T follicular helper cell (primary cell): ENCODE results near the gene CHRFAM7A.
"Not testable (repeated sequence)": the region's sequence is repeated elsewhere in the genome, so short reads cannot be mapped to it uniquely, and the experiment has no call there.

Experiments
- DNase-seq: peaks from one replicate; pipeline ENCODE4 v3.0.0-alpha.2; 2020; ENCODE audit warnings: low read depth
- total RNA-seq, 2 experiments: gene quantifications; one replicate each; lab custom pipeline; 2026; lab: John Stamatoyannopoulos, UW

Gene CHRFAM7A
- 0 reads per million in 2 experiments for total RNA-seq

DNA sequence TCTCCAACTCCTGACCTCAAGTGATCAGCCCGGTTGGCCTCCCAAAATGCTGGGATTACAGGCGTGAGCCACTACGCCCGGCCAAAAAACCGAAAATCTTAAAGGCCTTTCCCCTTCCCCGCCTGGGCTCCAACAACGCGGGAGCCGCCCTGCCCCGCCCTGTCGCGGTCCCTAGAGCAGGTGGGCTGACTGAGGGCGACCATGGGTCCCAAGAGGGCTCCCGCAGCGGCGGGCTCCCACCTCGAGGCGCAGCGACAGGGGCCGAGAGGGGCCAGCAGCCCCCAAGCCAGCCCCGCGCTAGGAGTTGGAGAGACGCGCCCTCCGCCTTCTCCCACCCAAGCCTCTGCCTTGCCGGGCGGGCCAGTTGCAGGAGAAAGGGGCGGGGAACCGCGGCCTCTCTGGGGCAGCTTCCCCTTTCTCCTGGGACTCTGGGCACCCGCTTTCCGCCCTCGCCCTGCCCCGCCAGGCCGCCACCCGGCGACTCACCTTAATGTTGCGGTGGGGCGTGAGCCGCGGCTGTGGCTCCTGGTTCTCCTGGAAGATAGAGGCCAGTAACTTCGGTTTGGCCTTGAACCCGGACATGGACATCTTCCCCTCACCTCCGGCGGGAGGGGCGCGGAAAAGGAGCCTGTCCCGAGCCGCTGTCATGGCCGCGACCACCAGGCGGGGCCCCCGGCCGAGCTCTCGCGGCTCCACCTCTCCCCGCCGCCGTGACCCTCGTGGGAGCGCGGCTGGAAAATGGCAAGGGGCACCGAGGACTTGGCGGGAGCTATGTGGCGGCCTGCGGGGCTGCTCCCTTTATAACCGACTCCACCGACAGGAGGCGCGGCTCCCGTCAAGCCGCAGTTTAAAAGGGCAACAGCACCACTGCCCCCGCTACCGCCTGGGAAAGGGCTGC, at the start of gene CHRFAM7A:
Gene CHRFAM7A, minus strand, starts transcription at position 775 of the 898 bp plus-strand sequence. CDS start 10,189 bp downstream, outside the sequence.
- DNase-seq = not testable (repeated sequence)

DNA sequence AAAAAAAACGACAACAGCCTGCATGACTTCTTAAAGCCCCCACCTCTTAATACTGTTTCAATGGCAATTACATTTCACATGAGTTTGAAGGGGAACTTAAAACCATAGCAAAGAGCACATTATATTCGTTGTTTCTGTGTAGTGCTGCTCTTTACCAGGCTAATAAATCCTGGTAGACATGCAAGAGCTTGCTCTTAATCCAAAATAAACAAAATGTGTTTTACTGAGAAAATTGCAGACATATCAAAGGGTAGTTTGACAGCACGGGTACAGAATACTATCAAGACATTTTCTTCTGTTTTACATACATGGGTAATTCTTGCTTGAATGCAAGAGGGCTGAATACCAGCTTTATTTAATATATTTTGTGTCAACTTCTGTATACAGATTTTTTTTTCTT, 45.0 kb upstream of the CHRFAM7A start:
- not testable (repeated sequence) for DNase-seq

DNA sequence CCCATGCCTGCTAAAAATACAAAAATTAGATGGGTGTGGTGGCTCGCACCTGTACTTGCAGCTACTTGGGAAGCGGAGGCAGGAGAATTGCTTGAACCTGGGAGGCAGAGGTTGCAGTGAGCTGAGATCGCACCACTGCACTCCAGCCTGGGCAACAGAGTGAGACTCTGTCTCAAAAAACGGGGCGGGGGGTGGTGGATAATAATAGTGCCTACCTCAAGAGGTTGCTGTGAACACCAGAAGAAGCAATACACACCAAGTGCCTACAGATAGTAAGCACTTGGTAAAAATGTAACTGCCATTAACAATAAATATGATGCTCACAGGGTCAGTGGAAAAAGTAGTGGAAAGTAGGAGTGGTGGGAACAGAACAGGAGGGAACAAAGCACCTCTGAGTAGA, 42.5 kb upstream of the CHRFAM7A start:
- not testable (repeated sequence) for DNase-seq

DNA sequence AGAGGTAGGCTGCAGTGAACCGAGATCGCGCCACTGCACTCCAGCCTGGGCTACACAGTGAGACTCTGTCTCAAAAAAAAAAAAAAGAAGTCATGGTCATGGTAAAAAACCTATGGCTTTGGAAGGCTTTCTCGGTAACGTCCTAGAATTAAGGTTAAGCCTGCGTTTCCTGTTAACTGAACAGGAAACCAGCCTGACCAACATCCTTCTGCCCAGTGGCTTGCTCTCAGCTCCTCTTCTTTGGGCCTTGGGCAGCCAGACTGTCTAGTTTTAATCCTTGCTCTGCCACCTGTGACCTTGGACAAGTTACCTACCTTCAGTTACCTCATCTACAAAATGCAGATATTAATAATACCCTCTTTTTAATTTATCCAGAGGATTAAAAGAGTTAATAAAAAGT, 27.4 kb upstream of the CHRFAM7A start:
- DNase-seq = not testable (repeated sequence)

DNA sequence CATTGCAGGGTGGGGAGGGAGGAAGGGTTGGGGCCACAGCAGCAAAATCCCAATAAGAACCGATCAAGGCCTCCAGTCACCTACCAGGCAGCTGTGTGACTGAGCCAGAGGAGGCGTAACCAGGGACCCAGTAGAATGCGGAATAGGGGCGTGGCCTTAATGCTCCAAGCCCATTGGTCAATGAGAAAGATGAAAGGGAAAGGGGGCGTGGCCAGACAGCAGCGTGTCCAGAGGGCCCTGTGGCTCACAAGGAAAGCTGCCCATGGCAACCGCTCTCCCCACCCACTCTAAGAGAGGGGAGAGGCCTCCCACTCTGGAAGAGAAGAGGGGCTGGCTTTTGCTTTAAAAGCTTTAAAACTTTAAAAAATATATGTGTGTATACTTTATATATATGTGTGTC, 20.8 kb upstream of the CHRFAM7A start, which contains the start of gene GOLGA8R:
Gene GOLGA8R, minus strand, starts transcription at position 101 of the 400 bp plus-strand sequence. Its CDS starts 98 bp downstream, at position 3.
- DNase-seq = not testable (repeated sequence)

DNA sequence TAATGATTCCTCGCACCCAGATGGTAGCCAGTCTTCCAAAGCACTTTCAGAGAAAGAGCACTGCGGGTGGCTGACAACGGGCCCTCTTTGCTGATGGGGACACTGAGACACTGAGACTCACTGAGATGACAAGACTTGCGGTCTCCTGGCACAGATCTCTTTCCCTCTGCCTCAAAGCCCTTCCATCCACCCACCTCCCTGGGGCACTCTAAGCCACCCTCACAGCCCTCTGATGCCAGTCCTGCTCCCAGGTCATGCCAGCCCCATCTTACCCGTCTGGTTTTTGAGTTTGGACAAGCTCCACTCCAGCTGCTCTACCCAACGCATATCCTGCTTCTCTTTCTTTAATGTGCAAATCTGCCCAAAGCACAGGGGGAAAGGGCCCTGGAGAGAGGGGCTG, 14.3 kb upstream of the CHRFAM7A start:
- not testable (repeated sequence) for DNase-seq

DNA sequence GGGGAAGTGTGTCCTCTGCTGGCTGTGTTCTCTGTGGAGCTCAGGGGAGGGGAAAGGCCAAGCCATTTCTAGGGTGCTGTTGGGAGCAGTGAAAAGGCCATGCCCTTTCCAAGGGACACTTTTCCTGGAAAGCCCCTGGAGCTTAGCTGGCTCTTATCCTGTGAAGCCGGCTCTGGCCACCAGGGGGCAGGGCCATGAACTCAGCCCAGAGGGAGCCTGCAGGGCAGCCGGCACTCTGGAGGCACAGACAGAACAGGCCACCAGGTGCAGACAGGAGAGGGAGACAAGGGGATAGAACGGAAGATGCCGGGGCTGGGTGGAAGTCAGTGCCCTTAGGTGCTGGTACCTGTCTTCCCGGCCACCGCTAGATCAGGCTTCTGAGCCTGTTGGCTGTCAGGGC, 5.6 kb upstream of the CHRFAM7A start:
- DNase-seq = peak; percentile 24

DNA sequence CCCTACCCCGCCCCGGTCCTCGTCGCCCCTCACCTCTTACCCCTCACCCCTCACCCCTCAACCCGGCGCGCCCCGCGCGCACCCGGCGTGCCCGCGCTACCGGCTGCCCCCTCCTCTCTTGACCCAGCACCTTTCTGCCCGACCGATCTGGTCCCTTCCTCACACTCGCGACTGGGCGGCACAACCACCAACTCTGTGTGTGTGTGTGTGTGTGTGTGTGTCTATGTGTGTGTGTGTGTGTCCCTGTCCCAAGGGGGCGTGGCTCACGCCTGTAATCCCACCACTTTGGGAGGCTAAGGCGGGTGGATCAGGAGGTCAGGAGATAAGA, 288 bp upstream of the CHRFAM7A start:
- DNase-seq = not testable (repeated sequence)

DNA sequence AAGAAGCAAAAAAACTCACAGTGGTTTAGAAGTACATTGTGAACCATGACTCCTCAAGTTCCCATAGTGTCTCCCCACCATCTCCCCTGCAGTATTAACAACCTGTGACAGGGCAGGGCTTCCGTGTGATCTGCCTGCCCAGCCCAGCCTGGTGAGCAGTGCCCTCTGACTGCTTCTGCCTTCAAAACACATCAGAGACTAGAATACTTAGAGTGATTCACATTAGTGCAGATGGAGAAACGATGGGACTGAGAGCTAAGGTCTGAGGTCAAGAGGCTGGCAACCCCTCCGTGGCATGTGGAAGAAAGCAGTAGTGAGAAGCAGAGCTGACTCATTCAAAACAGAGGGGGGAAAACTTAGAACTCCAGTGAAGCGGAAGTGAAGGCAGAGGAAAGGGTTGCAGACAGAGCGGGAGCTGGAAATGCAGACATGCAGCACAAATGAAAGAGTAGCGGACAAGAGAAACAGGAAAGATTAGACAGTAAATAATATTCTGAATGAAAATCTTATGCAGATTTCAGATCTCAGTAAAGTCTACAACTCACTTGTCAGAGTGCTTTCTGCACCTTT, 6.9 kb downstream of the CHRFAM7A start:
- not testable (repeated sequence) for DNase-seq

DNA sequence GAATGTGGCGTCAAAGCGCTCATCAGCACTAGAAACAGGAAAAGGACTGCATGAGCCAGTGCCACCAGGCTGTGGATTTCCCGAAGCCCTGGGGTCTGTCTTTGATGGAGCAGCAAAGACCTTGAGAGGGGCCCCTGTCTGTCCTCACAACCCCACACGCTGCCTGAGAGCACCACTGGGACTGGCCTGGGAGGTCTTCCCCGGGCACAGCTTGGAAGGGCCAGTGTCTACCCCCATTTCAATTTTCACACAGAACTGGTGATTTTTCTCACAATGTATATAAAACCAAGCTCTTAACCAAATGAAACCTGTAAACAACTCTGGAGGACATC, 16.3 kb downstream of the CHRFAM7A start:
- DNase-seq = not testable (repeated sequence)

DNA sequence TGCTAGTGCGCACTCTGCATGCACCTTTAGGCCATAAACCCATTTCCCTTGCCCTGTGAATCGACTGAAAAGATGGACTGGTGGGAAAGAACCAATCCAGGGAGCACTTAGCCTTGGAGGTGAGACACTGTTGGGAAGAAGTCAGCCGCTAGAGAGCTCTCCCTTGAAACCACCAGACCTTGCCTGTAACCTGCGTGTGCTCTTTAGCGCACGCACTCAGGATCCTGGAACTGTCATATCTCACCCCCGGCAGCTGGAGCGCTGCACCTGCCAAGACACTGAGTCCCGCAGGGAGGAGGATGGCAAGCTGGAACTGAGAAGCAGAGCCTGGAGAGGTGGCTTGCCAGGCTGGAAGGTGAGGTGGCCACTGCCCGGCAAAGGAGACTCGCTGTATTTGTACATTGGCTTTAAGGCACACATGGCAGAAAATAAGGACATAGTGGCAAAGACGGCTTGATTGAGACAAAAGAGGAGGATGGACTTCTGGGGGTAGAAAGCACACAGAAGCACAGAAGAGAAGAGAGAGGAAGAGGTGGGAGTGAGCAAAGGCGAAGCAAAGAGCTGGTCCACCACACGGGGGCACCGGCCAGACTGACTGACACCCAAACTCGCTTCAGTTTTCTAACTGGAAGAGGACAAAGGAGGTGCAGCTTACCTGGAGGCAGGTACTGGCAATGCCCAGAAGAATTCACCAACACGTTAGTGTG, 16.8 kb downstream of the CHRFAM7A start:
- DNase-seq = not testable (repeated sequence)

DNA sequence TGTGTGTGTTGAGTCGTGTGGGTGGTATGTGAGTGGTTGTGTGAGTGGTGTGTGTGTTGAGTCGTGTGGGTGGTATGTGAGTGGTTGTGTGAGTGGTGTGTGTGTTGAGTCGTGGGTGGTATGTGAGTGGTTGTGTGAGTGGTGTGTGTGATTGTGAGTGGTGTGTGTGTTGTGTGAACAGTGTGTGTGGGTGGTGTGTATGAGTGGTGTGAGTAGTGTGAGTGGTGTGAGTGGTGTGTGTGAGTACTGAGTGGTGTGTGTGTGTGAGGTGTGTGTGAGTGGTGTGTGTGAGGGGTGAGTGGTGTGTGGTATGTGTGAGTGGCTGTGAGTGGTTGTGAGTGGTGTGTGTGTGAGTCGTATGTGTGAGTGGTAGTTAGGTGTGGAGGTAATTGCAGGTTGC, 17.5 kb downstream of the CHRFAM7A start:
- not testable (repeated sequence) for DNase-seq

DNA sequence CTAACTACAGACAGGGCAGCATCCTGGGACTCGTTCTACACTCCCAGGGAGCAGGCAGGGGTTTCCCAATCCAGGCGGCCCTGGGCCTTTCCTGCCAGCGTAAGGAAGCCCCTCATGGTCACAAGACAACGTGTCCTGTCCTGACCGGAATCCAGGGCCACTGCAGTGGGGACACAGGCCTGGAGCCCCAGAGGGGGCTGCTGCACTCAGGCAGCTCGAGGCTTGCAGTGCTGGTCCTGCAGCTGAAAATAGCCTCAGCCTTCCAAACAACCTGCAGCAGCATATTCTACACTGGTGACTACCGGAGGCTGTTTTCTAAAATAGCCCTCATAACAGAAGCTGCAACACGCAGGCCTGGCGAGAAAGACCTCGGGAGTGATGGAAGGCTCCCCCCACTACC, 18.5 kb downstream of the CHRFAM7A start:
- DNase-seq = not testable (repeated sequence)

DNA sequence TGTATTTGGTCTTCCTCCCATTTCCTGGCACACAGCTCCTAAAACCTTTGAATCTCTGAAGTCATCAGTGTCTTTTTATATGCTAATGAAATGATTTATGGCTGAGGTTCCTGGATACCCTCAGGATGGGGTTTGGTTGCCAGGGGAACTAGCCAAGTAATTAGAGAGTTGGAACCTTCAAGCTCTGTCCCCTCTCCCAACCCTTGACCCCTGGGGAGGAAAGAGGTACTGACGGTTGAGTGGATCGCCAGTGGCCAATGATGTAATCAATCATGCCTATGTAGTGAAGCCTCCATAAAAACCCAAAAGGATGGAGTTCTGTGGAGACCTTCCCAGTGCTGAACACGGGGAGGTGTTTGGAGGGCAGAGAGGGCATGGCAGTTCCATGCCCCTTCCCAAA, 25.1 kb downstream of the CHRFAM7A start:
- DNase-seq = not testable (repeated sequence)

DNA sequence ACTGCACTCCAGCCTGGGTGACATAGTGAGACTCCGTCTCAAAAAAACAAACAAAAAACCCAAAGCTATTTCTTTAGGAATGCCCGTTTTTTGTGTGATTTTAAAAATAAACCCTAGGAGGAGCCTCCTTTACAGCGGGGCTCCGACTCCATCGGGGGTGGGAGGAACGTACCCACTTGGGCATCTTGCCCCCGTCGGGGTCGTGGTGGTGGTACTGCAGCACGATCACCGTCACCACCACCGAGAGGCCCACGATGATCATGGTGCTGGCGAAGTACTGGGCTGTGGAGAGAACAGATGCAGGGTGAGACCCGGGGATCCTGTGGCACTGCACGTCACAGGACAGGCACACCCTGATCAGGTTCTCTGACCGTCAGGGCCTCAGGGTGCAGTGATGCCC, 26.1 kb downstream of the CHRFAM7A start:
- not testable (repeated sequence) for DNase-seq

DNA sequence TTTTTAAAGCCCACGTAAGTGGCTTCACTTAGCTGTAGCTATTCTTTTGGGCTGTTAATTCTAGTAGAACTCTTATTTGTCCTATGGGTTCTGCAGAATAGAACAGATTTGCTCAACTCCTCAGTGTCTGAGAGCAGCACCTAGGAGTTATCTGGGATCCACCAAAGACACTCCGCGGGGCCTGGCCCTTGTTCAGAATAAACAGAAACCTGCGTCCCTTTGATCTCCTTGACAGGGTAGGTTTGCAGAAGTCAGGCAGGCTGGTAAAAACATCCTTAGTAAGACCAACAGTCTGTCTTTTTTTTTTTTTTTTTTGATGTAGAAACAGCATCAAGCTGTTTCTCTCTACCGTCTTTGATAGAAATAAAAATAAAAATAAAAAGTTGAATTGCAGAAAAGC, 31.9 kb downstream of the CHRFAM7A start:
- not testable (repeated sequence) for DNase-seq

DNA sequence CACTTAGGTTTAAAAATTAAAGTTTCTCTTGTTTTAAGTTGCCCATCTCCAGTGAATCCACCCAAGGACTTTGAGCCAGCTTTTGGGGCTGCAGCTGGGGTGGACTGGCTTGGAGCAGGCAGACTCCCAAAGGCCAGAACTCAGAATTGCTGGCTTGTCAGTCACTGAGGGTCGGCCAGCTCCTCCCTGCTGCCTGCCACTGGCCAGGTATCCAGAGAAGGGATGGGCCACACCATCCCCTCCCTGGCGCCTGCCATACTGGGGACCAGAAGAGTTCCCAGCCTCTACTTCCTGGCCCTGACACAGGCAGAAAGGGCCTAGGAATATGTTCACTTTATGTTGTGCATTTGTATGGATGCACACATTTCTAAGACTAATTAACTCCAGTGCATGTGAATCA, 32.4 kb downstream of the CHRFAM7A start:
- DNase-seq = not testable (repeated sequence)

DNA sequence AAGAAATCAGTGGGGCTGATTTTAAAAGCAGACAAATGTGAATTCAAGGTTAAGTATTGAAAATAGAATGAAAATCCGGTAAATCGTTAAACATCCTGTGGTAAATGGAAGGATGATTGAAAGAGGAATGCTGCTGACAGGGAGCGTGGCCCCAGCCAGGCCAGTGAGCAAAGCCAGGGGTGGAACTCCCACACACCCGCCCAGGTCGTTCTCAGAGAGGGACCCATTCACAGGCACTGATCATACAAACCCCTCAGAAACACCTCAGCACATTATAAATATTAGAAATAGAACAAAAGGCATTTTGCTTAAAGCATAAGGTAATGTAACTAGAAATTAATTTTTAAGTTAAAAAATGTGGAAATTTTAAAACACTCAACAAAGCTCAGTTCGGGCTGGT, 38.3 kb downstream of the CHRFAM7A start:
- DNase-seq = not testable (repeated sequence)

DNA sequence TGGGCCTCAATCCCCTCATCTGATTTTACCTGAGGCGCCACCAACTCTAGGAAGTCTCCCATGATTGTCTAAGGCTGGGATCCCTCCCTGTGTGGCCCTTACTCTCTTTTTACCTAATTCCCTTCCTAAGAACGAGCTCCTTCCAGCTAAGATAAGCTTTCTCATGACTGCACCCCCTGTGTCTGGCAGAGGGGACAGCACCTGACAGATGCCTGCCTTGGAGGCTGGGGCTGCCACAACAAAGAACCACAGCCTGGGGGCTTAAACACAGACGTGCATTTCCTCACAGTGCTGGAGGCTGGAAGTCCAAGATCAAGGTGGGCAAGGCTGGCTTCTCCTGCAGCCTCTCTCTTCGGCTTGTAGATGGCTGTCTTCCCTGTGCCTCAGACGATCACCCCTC, 43.5 kb downstream of the CHRFAM7A start:
- not testable (repeated sequence) for DNase-seq

DNA sequence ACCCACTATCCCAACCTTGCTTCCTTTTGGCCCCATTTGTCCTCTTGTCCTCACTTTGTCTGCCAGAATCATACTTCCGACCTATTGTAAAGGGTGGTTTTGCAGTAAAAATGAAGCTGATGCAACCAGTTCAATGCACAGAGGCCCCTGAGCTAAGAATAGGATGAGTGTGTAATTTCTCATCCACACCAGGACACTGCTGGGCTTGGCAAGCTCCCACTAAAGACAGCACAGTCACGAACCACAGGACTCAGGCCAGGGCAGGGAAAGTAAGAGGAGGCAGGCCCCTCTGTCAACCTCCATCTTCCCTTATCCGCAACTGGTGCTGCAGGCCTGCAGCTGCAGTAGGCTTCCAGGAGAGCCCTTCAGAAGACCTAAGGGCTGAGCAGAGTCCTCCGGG, 56.8 kb downstream of the CHRFAM7A start:
- DNase-seq = not testable (repeated sequence)

DNA sequence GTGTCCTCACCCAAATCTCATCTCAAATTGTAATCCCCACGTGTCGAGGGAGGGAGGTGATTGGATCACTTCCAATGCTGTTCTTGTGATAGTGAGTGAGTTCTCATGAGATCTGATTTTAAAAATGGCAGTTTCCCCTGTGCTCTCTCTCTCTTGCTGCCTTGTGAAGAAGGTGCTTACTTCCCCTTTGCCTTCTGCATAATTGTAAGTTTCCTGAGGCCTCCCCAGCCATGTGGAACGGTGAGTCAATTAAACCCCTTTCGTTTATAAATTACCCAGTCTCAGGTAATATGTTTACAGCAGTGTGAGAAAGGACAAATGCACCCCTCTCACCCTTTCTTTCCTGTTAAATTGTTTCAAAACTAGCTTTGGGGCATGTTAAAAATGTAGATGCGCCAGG, 59.2 kb downstream of the CHRFAM7A start:
- not testable (repeated sequence) for DNase-seq

DNA sequence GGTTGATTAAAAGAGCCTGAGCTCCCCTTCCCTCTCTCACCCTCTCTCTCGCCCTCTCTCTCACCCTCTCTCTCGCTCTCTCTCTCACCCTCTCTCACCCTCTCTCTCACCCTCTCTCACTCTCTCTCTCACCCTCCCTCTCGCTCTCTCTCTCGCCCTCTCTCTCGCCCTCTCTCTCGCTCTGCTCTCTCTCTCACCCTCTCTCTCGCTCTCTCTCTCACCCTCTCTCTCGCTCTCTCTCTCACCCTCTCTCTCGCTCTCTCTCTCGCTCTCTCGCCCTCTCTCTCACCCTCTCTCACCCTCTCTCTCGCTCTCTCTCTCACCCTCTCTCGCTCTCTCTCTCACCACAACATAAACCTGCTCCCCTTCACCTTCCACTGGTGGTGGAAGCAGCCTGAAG, 67.2 kb downstream of the CHRFAM7A start:
- not testable (repeated sequence) for DNase-seq

DNA sequence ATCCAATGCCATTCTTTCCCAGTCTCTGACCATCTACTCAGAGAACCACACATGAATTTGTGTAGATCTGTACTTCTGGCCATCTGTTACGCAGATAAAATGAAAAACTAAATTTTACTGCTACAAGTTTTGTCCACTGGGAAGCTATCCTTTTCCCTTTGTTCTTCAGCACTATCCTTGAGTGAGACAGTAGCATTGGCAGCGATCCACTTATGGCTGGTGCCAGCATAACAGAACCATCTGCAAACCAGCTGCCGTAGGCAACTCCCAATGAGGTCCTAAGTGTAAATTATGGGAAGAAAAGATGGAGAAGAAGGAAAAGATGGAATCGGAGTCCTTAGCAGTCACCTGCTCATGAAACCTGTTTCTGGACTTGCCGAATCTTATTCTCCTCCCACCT, 72.3 kb downstream of the CHRFAM7A start:
- DNase-seq = not testable (repeated sequence)
